H1 (cell line): ENCODE results near the gene ZBTB25. TPM values are rescaled to one million over a fixed set of nuclear protein-coding genes. Genes with fewer than 3 reads are reported as not detected.

Experiments used
- CTCF ChIA-PET: fragments of 300-600 bp; sonication (Branson Sonifier 250); formaldehyde crosslinking; loops from one replicate; lab custom pipeline; 2021; ENCODE audit not compliant: partially characterized antibody; lab: Charles Lee
- POLR2A ChIA-PET: fragments of 300-600 bp; sonication (Branson Sonifier 250); formaldehyde crosslinking; loops from one replicate; lab custom pipeline; 2021; ENCODE audit warnings: inconsistent platforms; ENCODE audit not compliant: partially characterized antibody; lab: Charles Lee
- DNase-seq, 2 experiments: peaks; one replicate each; pipeline versions ENCODE4 v3.0.0 to v3.0.0-alpha.2; 2010 to 2022; ENCODE audit warnings: low spot score in 2 of 2, low read depth in 1 of 2, mixed read lengths in 1 of 2
- FAIRE-seq: peaks from 2 replicates; lab custom pipeline; 2011; peaks lifted over from hg19 to GRCh38; lab: Jason Lieb, UNC
- H2AFZ ChIP-seq: 2 replicates; pipeline ENCODE4 v1.8.1; 2012; ENCODE audit warnings: low read length, inconsistent platforms
- H2AK5ac ChIP-seq: 2 replicates; pipeline ENCODE4 v1.6.1; 2013; ENCODE audit warnings: low read depth, low read length
- H2BK120ac ChIP-seq: replicated peaks from 2 replicates; pipeline ENCODE3; 2013; ENCODE audit warnings: low read depth, low read length, inconsistent platforms
- H2BK12ac ChIP-seq: 2 replicates; pipeline ENCODE4 v1.6.1; 2013; ENCODE audit warnings: low read depth, low read length
- H2BK15ac ChIP-seq: 2 replicates; pipeline ENCODE4 v1.6.1; 2013; ENCODE audit warnings: low read length
- H2BK20ac ChIP-seq: 2 replicates; pipeline ENCODE4 v1.6.1; 2013; ENCODE audit warnings: low read length
- H2BK5ac ChIP-seq: 2 replicates; pipeline ENCODE4 v1.6.1; 2013; ENCODE audit warnings: low read depth, low read length
- H3K14ac ChIP-seq: 2 replicates; pipeline ENCODE4 v1.6.1; 2013; ENCODE audit warnings: inconsistent platforms; ENCODE audit not compliant: insufficient read length
- H3K18ac ChIP-seq: 2 replicates; pipeline ENCODE4 v1.6.1; 2013; ENCODE audit warnings: low read length; ENCODE audit errors: extremely low read depth
- H3K23ac ChIP-seq: 2 replicates; pipeline ENCODE4 v1.6.1; 2013; ENCODE audit warnings: inconsistent platforms; ENCODE audit not compliant: insufficient read length
- H3K23me2 ChIP-seq: 2 replicates; pipeline ENCODE4 v1.6.1; 2013; ENCODE audit warnings: low read depth, low read length
- H3K27ac ChIP-seq: 2 replicates; pipeline ENCODE4 v1.6.1; 2011; ENCODE audit warnings: low read depth, low read length, inconsistent platforms
- H3K27me3 ChIP-seq, 4 experiments: replicated peaks in 1 of 4; 1 replicate in 1 of 4; 2 replicates in 3 of 4; pipeline versions ENCODE4 v1.6.1 to v1.8.1; 2011 to 2013; ENCODE audit warnings: low read length in 3 of 4, mild to moderate bottlenecking in 3 of 4, inconsistent platforms in 2 of 4, mixed read lengths in 2 of 4, moderate library complexity in 1 of 4; ENCODE audit not compliant: control insufficient read depth in 3 of 4, insufficient read depth in 3 of 4; ENCODE audit errors: extremely low read depth in 1 of 4
- H3K36me3 ChIP-seq, 4 experiments: 2 replicates each; pipeline versions ENCODE4 v1.6.1 to v1.8.1; 2011 to 2013; ENCODE audit warnings: mild to moderate bottlenecking in 4 of 4, low read length in 3 of 4, moderate library complexity in 2 of 4, control low read depth in 1 of 4, inconsistent platforms in 1 of 4; ENCODE audit not compliant: insufficient read depth in 4 of 4, control insufficient read depth in 2 of 4
- H3K4ac ChIP-seq: replicated peaks from 2 replicates; pipeline ENCODE3; 2013; ENCODE audit warnings: low read length, low read depth, mixed read lengths, inconsistent platforms; ENCODE audit not compliant: insufficient read length
- H3K4me1 ChIP-seq, 4 experiments: replicated peaks in 1 of 4; 1 replicate in 1 of 4; 2 replicates in 3 of 4; pipeline versions ENCODE4 v1.6.1 to v1.8.1; 2011 to 2013; ENCODE audit warnings: low read length in 3 of 4, inconsistent platforms in 2 of 4, mixed read lengths in 1 of 4; ENCODE audit not compliant: insufficient read depth in 4 of 4, control insufficient read depth in 3 of 4
- H3K4me2 ChIP-seq, 2 experiments: 2 replicates each; pipeline versions ENCODE4 v1.6.1 to v1.8.1; 2011 to 2013; ENCODE audit warnings: low read depth in 2 of 2, low read length in 2 of 2, control low read depth in 1 of 2, inconsistent platforms in 1 of 2, mild to moderate bottlenecking in 1 of 2; ENCODE audit not compliant: insufficient read depth in 1 of 2
- H3K4me3 ChIP-seq, 4 experiments: fragments of 200-600, 300-600 bp in 1 of 4; sonication (generic), shearing (Covaris generic), sonication (Bioruptor Twin) in 1 of 4; 2 replicates each; pipeline versions ENCODE4 v1.5.1 to v1.8.1; 2011 to 2016; ENCODE audit warnings: low read length in 4 of 4, low read depth in 3 of 4, control low read depth in 2 of 4, inconsistent platforms in 2 of 4, mild to moderate bottlenecking in 2 of 4, mixed read lengths in 1 of 4, moderate library complexity in 1 of 4; ENCODE audit not compliant: insufficient read depth in 2 of 4; ENCODE audit errors: extremely low read depth in 1 of 4
- H3K56ac ChIP-seq: replicated peaks from 2 replicates; pipeline ENCODE3; 2013; ENCODE audit warnings: low read depth, mild to moderate bottlenecking, mixed read lengths, low read length, inconsistent platforms; ENCODE audit not compliant: insufficient read length
- H3K79me1 ChIP-seq: 2 replicates; pipeline ENCODE4 v1.6.1; 2013; ENCODE audit warnings: low read depth, low read length, control low read depth
- H3K79me2 ChIP-seq, 2 experiments: 2 replicates each; pipeline versions ENCODE4 v1.6.1 to v1.8.1; 2012 to 2013; ENCODE audit warnings: low read length in 2 of 2, mild to moderate bottlenecking in 2 of 2, inconsistent platforms in 1 of 2; ENCODE audit not compliant: insufficient read depth in 2 of 2, control insufficient read depth in 1 of 2
- H3K9ac ChIP-seq, 4 experiments: replicated peaks in 1 of 4; 1 replicate in 1 of 4; 2 replicates in 3 of 4; pipeline versions ENCODE4 v1.6.1 to v1.8.1; 2011 to 2013; ENCODE audit warnings: low read depth in 3 of 4, low read length in 3 of 4, control low read depth in 2 of 4, mild to moderate bottlenecking in 2 of 4, moderate library complexity in 2 of 4, inconsistent platforms in 1 of 4; ENCODE audit errors: extremely low read depth in 1 of 4
- H3K9me3 ChIP-seq, 2 experiments: 2 replicates each; pipeline versions ENCODE4 v1.6.1 to v1.8.1; 2012 to 2013; ENCODE audit warnings: mild to moderate bottlenecking in 2 of 2, moderate library complexity in 2 of 2, control low read depth in 1 of 2, inconsistent platforms in 1 of 2, low read depth in 1 of 2, low read length in 1 of 2, mixed read lengths in 1 of 2; ENCODE audit not compliant: insufficient read depth in 2 of 2
- H4K20me1 ChIP-seq, 2 experiments: replicated peaks in 1 of 2; 2 replicates each; pipeline versions ENCODE3 to v1.8.1; 2011 to 2013; ENCODE audit warnings: inconsistent platforms in 2 of 2, low read length in 2 of 2, mild to moderate bottlenecking in 1 of 2; ENCODE audit not compliant: insufficient read depth in 2 of 2, control insufficient read depth in 1 of 2
- H4K5ac ChIP-seq: 2 replicates; pipeline ENCODE4 v1.6.1; 2013; ENCODE audit warnings: low read length, low read depth, mixed read lengths, inconsistent platforms; ENCODE audit not compliant: insufficient read length
- H4K8ac ChIP-seq: 2 replicates; pipeline ENCODE4 v1.8.0; 2013; ENCODE audit warnings: mild to moderate bottlenecking, moderate library complexity, low read length, inconsistent platforms; ENCODE audit not compliant: insufficient read depth; ENCODE audit errors: extremely low read depth
- H4K91ac ChIP-seq: replicated peaks from 2 replicates; pipeline ENCODE3; 2013; ENCODE audit warnings: low read length, mixed read lengths, inconsistent platforms; ENCODE audit not compliant: insufficient read length
- EGR1 ChIP-seq: IDR thresholded peaks from 2 replicates; pipeline ENCODE4 v1.6.1; 2011; ENCODE audit warnings: low read depth, low read length, borderline replicate concordance
- SIX5 ChIP-seq: IDR thresholded peaks from 2 replicates; pipeline ENCODE4 v1.6.1; 2011; ENCODE audit warnings: mild to moderate bottlenecking, low read depth, low read length
- SP2 ChIP-seq: IDR thresholded peaks from 2 replicates; pipeline ENCODE4 v1.6.1; 2012; ENCODE audit warnings: mild to moderate bottlenecking, low read length, inconsistent platforms
- USF2 ChIP-seq: IDR thresholded peaks from 2 replicates; pipeline ENCODE4 v1.6.1; 2011; ENCODE audit warnings: low read length, improper control_type of control experiment
- ZNF274 ChIP-seq: IDR thresholded peaks from 2 replicates; pipeline ENCODE4 v1.7.0; 2012; ENCODE audit warnings: low read length, borderline replicate concordance; ENCODE audit errors: extremely low read depth
- WGBS, 2 experiments: shearing (Covaris generic) in 1 of 2; methylation state at CpG; one replicate each; pipeline versions ENCODE4 v1.1.6 to v1.1.7; 2013 to 2015; ENCODE audit warnings: low lambda C conversion rate in 2 of 2, mixed read lengths in 2 of 2, inconsistent platforms in 1 of 2, low coverage in 1 of 2, missing lambda C conversion rate in 1 of 2; ENCODE audit not compliant: insufficient replicate concordance in 2 of 2, insufficient coverage in 1 of 2, insufficient read length in 1 of 2; ENCODE audit errors: extremely low coverage in 1 of 2, missing lambda C conversion rate in 1 of 2; 5-methylcytosine and 5-hydroxymethylcytosine counted together
- polyA plus RNA-seq, 7 experiments: library from polyadenylated mRNA; depleted of rRNA in 3 of 7; stranded (reverse) in 5 of 7; unstranded in 2 of 7; fragments of >200 nt in 5 of 7; fragments of 200-250 nt in 2 of 7; gene quantifications; 1 replicate in 5 of 7; 2 replicates in 1 of 7; 4 replicates in 1 of 7; pipeline versions ENCODE4 v1.2.1 to v1.2.3, GENCODE V29; 2011 to 2013; ENCODE audit warnings: missing spikeins in 2 of 7, mixed read lengths in 2 of 7
- total RNA-seq: library from RNA; stranded (reverse); fragmentation: NEBNext Ultra II Directional; extraction: Animal tissue kit (Norgen Biotek cat#: 25700); gene quantifications from 2 replicates; pipeline ENCODE4 v1.2.1, GENCODE V29; 2021
- TF ChIP-seq, protein P1 (sequence below): IDR thresholded peaks from 2 replicates; pipeline ENCODE4 v1.6.1; 2011; ENCODE audit warnings: low read depth, mild to moderate bottlenecking, low read length; ENCODE audit not compliant: insufficient read depth

ZBTB25 gene
- total and polyA plus RNA-seq, 2 of the 8 experiments (the other 6 are each of a cell fraction or from before 2014, with no cell fraction given), result 5.4 to 11.4 TPM

- H3K18ac ChIP-seq, result no peak overlapping the region
- H3K79me1 ChIP-seq, result 0 out of 2 replicates have a peak, but pooled peaks cover 4% of the 10 kb centered on the region
- H3K9ac ChIP-seq, result no peak overlapping the region
- peaks cover 17 to 84% (median 65%) of the 10 kb centered on the region in 4 experiments for H3K36me3 ChIP-seq
- WGBS, 2 experiments, result 95% methylated on average over 3 of the region's 3 CpGs; no CpG with 5 or more reads in 1 of the 2 experiments
- no peaks in the 10 kb centered on the region for H3K4me1 ChIP-seq
- no peak overlapping the region for H2BK5ac ChIP-seq
- H3K23ac ChIP-seq, result no peak overlapping the region
- no peak overlapping the region for H4K91ac ChIP-seq
- H2BK20ac ChIP-seq, result no peak overlapping the region
- H3K79me2 ChIP-seq, result no peaks in the 10 kb centered on the region
- CTCF ChIA-PET, result interaction anchor here (0.6 to 7.6 kb wide), 6 partner anchors 10 to 495 kb away, joined by 3 to 74 read pairs (median 3); no protein-coding TSS in a partner anchor
- no peak overlapping the region for H2BK120ac ChIP-seq
- DNase-seq (no peak), FAIRE-seq (no peak)
- H2AFZ ChIP-seq, result no peak overlapping the region
- no peak overlapping the region for H3K4me2 ChIP-seq
- POLR2A ChIA-PET, result interaction anchor here (0.8 to 2.5 kb wide), 4 partner anchors 10 to 32 kb away, joined by 3 to 6 read pairs (median 4); no protein-coding TSS in a partner anchor
- no peak for TF ChIP-seq SIX5
- no peak for TF ChIP-seq USF2
- TF ChIP-seq EGR1, result no peak
- TF ChIP-seq ZNF274, result no peak
- TF ChIP-seq, protein P1, sequence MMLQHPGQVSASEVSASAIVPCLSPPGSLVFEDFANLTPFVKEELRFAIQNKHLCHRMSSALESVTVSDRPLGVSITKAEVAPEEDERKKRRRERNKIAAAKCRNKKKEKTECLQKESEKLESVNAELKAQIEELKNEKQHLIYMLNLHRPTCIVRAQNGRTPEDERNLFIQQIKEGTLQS, result no peak
- no peak for TF ChIP-seq SP2
- no peak overlapping the region for H2BK15ac ChIP-seq
- peaks cover 0 to 3% of the 10 kb centered on the region in 2 experiments for H4K20me1 ChIP-seq
- H3K4me3 ChIP-seq, result no peak overlapping the region
- H3K56ac ChIP-seq, result no peak overlapping the region
- H3K27ac ChIP-seq, result no peak overlapping the region
- H3K14ac ChIP-seq, result no peak overlapping the region
- no peak overlapping the region for H4K5ac ChIP-seq
- H2BK12ac ChIP-seq, result no peak overlapping the region
- no peaks in the 10 kb centered on the region for H3K23me2 ChIP-seq
- H3K27me3 ChIP-seq, result no peaks in the 10 kb centered on the region
- no peaks in the 10 kb centered on the region for H3K9me3 ChIP-seq
- H3K4ac ChIP-seq, result no peak overlapping the region
- H4K8ac ChIP-seq, result no peak overlapping the region
- no peak overlapping the region for H2AK5ac ChIP-seq
Observed at GRCh38 chr14:64416348-64416932, 87.2 kb downstream of the ZBTB25 start.
